Activated B cell treated with CpG ODN at 0.5 μM for 24 hours (primary cell): ENCODE data around the gene PPAN. TPM values are rescaled to one million over a fixed set of nuclear protein-coding genes. Genes with fewer than 3 reads are reported as not detected.

Experiments
- ATAC-seq: fragments of 200-7000 bp; cut with Tn5 transposase; one replicate; pipeline ENCODE4 v1.10.0; 2021; ENCODE audit warnings: low read depth, mild to moderate bottlenecking, moderate library complexity
- CTCF ChIA-PET: fragments of 350-600 bp; sonication (Branson Sonifier 250); formaldehyde crosslinking; loops from one replicate; lab custom pipeline; 2021; ENCODE audit warnings: antibody characterized with exemption; lab: Charles Lee
- POLR2A ChIA-PET: fragments of 350-600 bp; sonication (Branson Sonifier 250); formaldehyde crosslinking; loops from one replicate; lab custom pipeline; 2021; ENCODE audit warnings: antibody characterized with exemption; lab: Charles Lee
- DNase-seq: peaks from one replicate; pipeline ENCODE4 v3.0.0; 2022
- H3K27ac Mint-ChIP-seq: one replicate; pipeline ENCODE4 v1.8.0; 2020; ENCODE audit warnings: mixed read lengths
- H3K27me3 Mint-ChIP-seq: one replicate; pipeline ENCODE4 v1.8.0; 2021; ENCODE audit warnings: mixed read lengths
- H3K36me3 Mint-ChIP-seq: one replicate; pipeline ENCODE4 v1.8.0; 2021; ENCODE audit warnings: low read depth, mixed read lengths
- H3K4me1 Mint-ChIP-seq: one replicate; pipeline ENCODE4 v1.8.0; 2021; ENCODE audit warnings: mixed read lengths
- H3K4me3 Mint-ChIP-seq: one replicate; pipeline ENCODE4 v1.8.0; 2020; ENCODE audit warnings: mild to moderate bottlenecking, mixed read lengths
- H3K9me3 Mint-ChIP-seq: one replicate; pipeline ENCODE4 v1.8.0; 2020; ENCODE audit warnings: mixed read lengths
- CTCF ChIP-seq: fragments of 200-600 bp; IDR thresholded peaks from one replicate; pipeline ENCODE4 v1.8.0; 2022; ENCODE audit warnings: antibody characterized with exemption, mild to moderate bottlenecking
- intact Hi-C: fragments of 100-400 bp; cut with micrococcal nuclease; formaldehyde crosslinking; loops from one replicate; pipeline ENCODE4 v1.15.1; 2024
- total RNA-seq: library from RNA; stranded (reverse); gene quantifications from 2 replicates; pipeline ENCODE4 v1.2.3, GENCODE V29; 2022

The PPAN gene
- total RNA-seq, 1 donor from 2014 or later: 119 TPM

GRCh38 chr19:10107817-10108367 is 1.7 kb downstream of the PPAN start:
- Mint-ChIP-seq H3K36me3 (peaks cover 48% of the 10 kb centered on the region), H3K9me3 (no peaks in the 10 kb centered on the region), H3K27me3 (no peaks in the 10 kb centered on the region), H3K4me3 (peak overlapping the region; percentile 86), H3K27ac (no peak overlapping the region), H3K4me1 (peaks cover 74% of the 10 kb centered on the region)
- ChIA-PET CTCF (interaction anchor here (0.7 to 1.7 kb wide), 3 partner anchors 9 to 152 kb away, joined by 3 read pairs; no protein-coding TSS in a partner anchor), POLR2A (interaction anchor here (0.6 to 6.0 kb wide), 6 partner anchors 10 to 163 kb away, joined by 3 to 64 read pairs (median 4); partner anchors contain the start of genes EIF3G and ICAM1)
- intact Hi-C loops: loop anchor here (10.0 kb wide), 3 partner anchors 87 to 767 kb away; partner anchors contain the start of genes CARM1, DNMT1 and PDE4A
- TF ChIP-seq CTCF: no peak
- ATAC-seq: no peak
- no peak for DNase-seq

- DNase-seq (no peak), ATAC-seq (no peak)
- intact Hi-C loops: loop anchor here (10.0 kb wide), 3 partner anchors 85 to 765 kb away; partner anchors contain the start of genes CARM1, DNMT1 and PDE4A
- ChIA-PET POLR2A (interaction anchor here (6.0 to 10.3 kb wide), 2 partner anchors 10 to 14 kb away, joined by 64 to 297 read pairs; partner anchors contain the start of gene ANGPTL6), CTCF (interaction anchor here (0.7 to 1.3 kb wide), 3 partner anchors 9 to 279 kb away, joined by 3 to 4 read pairs (median 3); no protein-coding TSS in a partner anchor)
- no peak overlapping the region for H3K4me3 Mint-ChIP-seq
- peaks cover 51% of the 10 kb centered on the region for H3K36me3 Mint-ChIP-seq
- H3K4me1 Mint-ChIP-seq: peaks cover 71% of the 10 kb centered on the region
- no peak for TF ChIP-seq CTCF
- H3K27ac Mint-ChIP-seq: peak overlapping the region; percentile 35
- H3K27me3 Mint-ChIP-seq: no peaks in the 10 kb centered on the region
- no peaks in the 10 kb centered on the region for H3K9me3 Mint-ChIP-seq
These were observed 3.4 kb downstream of the PPAN start for GRCh38 chr19:10109528-10109927.

- DNase-seq (no peak), ATAC-seq (no peak)
- peak overlapping the region; percentile 54 for H3K27ac Mint-ChIP-seq
- no peak for TF ChIP-seq CTCF
- H3K36me3 Mint-ChIP-seq: peaks cover 59% of the 10 kb centered on the region
- H3K27me3 Mint-ChIP-seq: no peaks in the 10 kb centered on the region
- intact Hi-C loops: loop anchor here (5.0 kb wide), 1 partner anchor 83 kb away; no protein-coding TSS in a partner anchor
- CTCF ChIA-PET: interaction anchor here (1.3 kb wide), 1 partner anchor 278 kb away, joined by 3 read pairs; no protein-coding TSS in a partner anchor
- peak overlapping the region; percentile 20 for H3K4me3 Mint-ChIP-seq
- POLR2A ChIA-PET: interaction anchor here (10.3 kb wide), 1 partner anchor 10 kb away, joined by 297 read pairs; the partner anchor contains the start of gene ANGPTL6
- peaks cover 63% of the 10 kb centered on the region for H3K4me1 Mint-ChIP-seq
- H3K9me3 Mint-ChIP-seq: no peaks in the 10 kb centered on the region
These were observed 4.2 kb downstream of the PPAN start for GRCh38 chr19:10110076-10110971.

GRCh38 chr19:10110972-10111317 is 4.8 kb downstream of the PPAN start:
- peaks cover 57% of the 10 kb centered on the region for H3K4me1 Mint-ChIP-seq
- intact Hi-C loops: loop anchor here (1.0 to 5.0 kb wide), 2 partner anchors 9 to 84 kb away; partner anchors contain the start of gene ANGPTL6
- ATAC-seq: no peak

More at GRCh38 chr19:10110972-10111317, 4.8 kb downstream of the PPAN start:
- POLR2A ChIA-PET: interaction anchor here (0.7 to 10.3 kb wide), 6 partner anchors 10 to 139 kb away, joined by 3 to 297 read pairs (median 6); partner anchors contain the start of gene ANGPTL6
- Mint-ChIP-seq H3K4me3 (peak overlapping the region; percentile 20), H3K27ac (peak overlapping the region; percentile 82), H3K27me3 (no peaks in the 10 kb centered on the region), H3K36me3 (peaks cover 64% of the 10 kb centered on the region), H3K9me3 (no peaks in the 10 kb centered on the region)
- CTCF ChIA-PET: interaction anchor here (1.0 to 2.9 kb wide), 4 partner anchors 8 to 180 kb away, joined by 3 to 41 read pairs (median 4); partner anchors contain the start of gene ANGPTL6
- no peak for DNase-seq
- TF ChIP-seq CTCF: no peak
